Measurements from ENCODE around the gene HIVEP1. TPM values are rescaled to one million over a fixed set of nuclear protein-coding genes. Genes with fewer than 3 reads are reported as not detected.

Gene HIVEP1
- total and polyA plus RNA-seq, 2 of the 13 experiments (the other 11 are each of a cell fraction or from before 2014, with no cell fraction given): 7.4 to 9.9 TPM

- ATAC-seq: no peak
- BruUV-seq (replicated peaks): no TSS peak
- intact Hi-C loops (cut with micrococcal nuclease; ENCODE audit: unreplicated experiment): no loop called here
- Histone ChIP-seq H3K9ac (ENCODE audit: insufficient read depth, low read depth, low read length) (no peak overlapping the region), H3K4me3 (replicated peaks in 1 of 3; ENCODE audit: insufficient read depth in 1 of 3, low read depth in 2 of 3, low read length in 3 of 3) (no peak overlapping the region), H3K27me3 (ENCODE audit: control insufficient read depth in 1 of 2, insufficient read depth in 2 of 2, low read length in 2 of 2) (no peaks in the 10 kb centered on the region), H3K36me3 (replicated peaks in 1 of 2; ENCODE audit: control insufficient read depth in 1 of 2, insufficient read depth in 2 of 2, low read length in 2 of 2) (no peaks in the 10 kb centered on the region), H3K4me1 (ENCODE audit: insufficient read depth, low read length) (peaks cover 13% of the 10 kb centered on the region), H3K4me2 (ENCODE audit: low read depth, low read length) (no peak overlapping the region), H3K9me3 (ENCODE audit: low read length) (no peaks in the 10 kb centered on the region), H4K20me1 (ENCODE audit: insufficient read depth, low read length) (no peaks in the 10 kb centered on the region), H3K79me2 (ENCODE audit: insufficient read depth, low read length) (no peaks in the 10 kb centered on the region), H2AFZ (ENCODE audit: low read length) (no peak overlapping the region), H3K27ac (ENCODE audit: extremely low read length, insufficient read depth, low read length) (no peak overlapping the region)
- in situ Hi-C loops (cut with HindIII; ENCODE audit: extremely low pct_ligation_motif_present, low pct_unique_long_range_greater_than_20kb): no loop called here
- WGBS (ENCODE audit: low lambda C conversion rate): 79% methylated on average over 3 of the region's 3 CpGs
- POLR2A ChIA-PET: no interaction called here
- CTCF ChIA-PET (ENCODE audit: low intra/inter-chr PET ratio, low total read pairs): no interaction called here
- FAIRE-seq: no peak
- DNase-seq (ENCODE audit: low spot score): no peak
- TF ChIP-seq PAXIP1 (CRISPR knock-in tag; conservative IDR thresholded peaks at IDR 0.05) (no peak), FOXA1 (IDR thresholded peaks at IDR 0.05) (no peak), FOXA1 (CRISPR knock-in tag; IDR thresholded peaks at IDR 0.05) (no peak), ZBTB7B (CRISPR knock-in tag; IDR thresholded peaks at IDR 0.05) (no peak), KLF16 (CRISPR knock-in tag; IDR thresholded peaks at IDR 0.05) (no peak), DR1 (CRISPR knock-in tag; IDR thresholded peaks at IDR 0.05) (no peak), SNAPC5 (CRISPR knock-in tag; IDR thresholded peaks at IDR 0.05; ENCODE audit: borderline replicate concordance) (no peak), EEA1 (CRISPR knock-in tag; IDR thresholded peaks at IDR 0.05; ENCODE audit: borderline replicate concordance) (no peak), ZNF513 (CRISPR knock-in tag; conservative IDR thresholded peaks at IDR 0.05) (no peak), FLYWCH1 (CRISPR knock-in tag; IDR thresholded peaks at IDR 0.05) (no peak), ZFX (CRISPR knock-in tag; IDR thresholded peaks at IDR 0.05; ENCODE audit: low read depth) (no peak), ZNF639 (CRISPR knock-in tag; conservative IDR thresholded peaks at IDR 0.05) (no peak), NR0B2 (CRISPR knock-in tag; IDR thresholded peaks at IDR 0.05) (no peak), ZUFSP (CRISPR knock-in tag; IDR thresholded peaks at IDR 0.05; ENCODE audit: borderline replicate concordance) (no peak)
Observed at GRCh38 chr6:12198851-12199250, 186.7 kb downstream of the HIVEP1 start.

Data from HepG2 (cell line).